GOT3 (cell line): ENCODE measurements around the gene CCDC86.

Source experiments
- DNase-seq: peaks from one replicate; lab custom pipeline; 2025; ENCODE audit warnings: mixed read lengths; lab: John Stamatoyannopoulos, UW

CCDC86 gene

GRCh38 chr11:60868682-60869450, 27.0 kb downstream of the CCDC86 start:
- DNase-seq: no peak

GRCh38 chr11:60869451-60869825, 27.5 kb downstream of the CCDC86 start:
- DNase-seq: no peak

- no peak for DNase-seq
Observed at GRCh38 chr11:60870276-60870675, 28.4 kb downstream of the CCDC86 start.

- DNase-seq: no peak
Observed at GRCh38 chr11:60870733-60871377, 28.9 kb downstream of the CCDC86 start.

- no peak for DNase-seq
Observed at GRCh38 chr11:60871378-60872061, 29.6 kb downstream of the CCDC86 start.

- no peak for DNase-seq
Observed at GRCh38 chr11:60872124-60872960, 30.4 kb downstream of the CCDC86 start.

GRCh38 chr11:60872961-60873524, 31.1 kb downstream of the CCDC86 start:
- no peak for DNase-seq

GRCh38 chr11:60873533-60873932, 31.6 kb downstream of the CCDC86 start:
- no peak for DNase-seq

GRCh38 chr11:60874421-60875365, 32.8 kb downstream of the CCDC86 start:
- no peak for DNase-seq

- DNase-seq: no peak
Observed at GRCh38 chr11:60875366-60876167, 33.7 kb downstream of the CCDC86 start.

- DNase-seq: no peak
Observed at GRCh38 chr11:60876168-60876485, 34.2 kb downstream of the CCDC86 start.

- DNase-seq: no peak
Observed at GRCh38 chr11:60878245-60879101, 36.6 kb downstream of the CCDC86 start.

- no peak for DNase-seq
Observed at GRCh38 chr11:60879104-60879503, 37.2 kb downstream of the CCDC86 start.

- no peak for DNase-seq
Observed at GRCh38 chr11:60879971-60880588, 38.2 kb downstream of the CCDC86 start.

- no peak for DNase-seq
Observed at GRCh38 chr11:60880643-60881282, 38.9 kb downstream of the CCDC86 start.

- no peak for DNase-seq
Observed at GRCh38 chr11:60887556-60887955, 45.6 kb downstream of the CCDC86 start.

GRCh38 chr11:60889869-60890311, 48.0 kb downstream of the CCDC86 start:
- no peak for DNase-seq

GRCh38 chr11:60890696-60891095, 48.8 kb downstream of the CCDC86 start:
- DNase-seq: no peak
